Gastrocnemius medialis (tissue), 4 donors: Measurements from ENCODE around the gene CTTNBP2. TPM values are rescaled to one million over a fixed set of nuclear protein-coding genes. Genes with fewer than 3 reads are reported as not detected.

Source experiments
- ATAC-seq, 2 donors: fragments of 150-250 bp; one replicate each; pipeline ENCODE4 v1.9.1; 2016
- DNase-seq, 2 donors: peaks; one replicate each; pipeline ENCODE4 v3.0.0-alpha.2; 2019
- H3K27ac ChIP-seq, 4 donors: fragments of 200-600 bp; sonication (generic); 1 replicate in 1 of 4; 2 replicates in 3 of 4; pipeline ENCODE4 v1.5.1; 2016 to 2018; ENCODE audit warnings: mild to moderate bottlenecking in 2 of 4, moderate library complexity in 1 of 4
- H3K27me3 ChIP-seq, 3 donors: fragments of 200-600 bp; sonication (generic) in 2 of 3; 1 replicate in 1 of 3; 2 replicates in 2 of 3; pipeline versions ENCODE4 v1.5.1 to v1.6.0; 2016 to 2019; ENCODE audit warnings: mild to moderate bottlenecking in 1 of 3, moderate library complexity in 1 of 3
- H3K36me3 ChIP-seq, 2 donors: fragments of 200-600 bp; sonication (generic) in 1 of 2; one replicate each; pipeline ENCODE4 v1.5.1; 2017 to 2018
- H3K4me1 ChIP-seq, 2 donors: fragments of 200-600 bp; sonication (generic) in 1 of 2; one replicate each; pipeline ENCODE4 v1.5.1; 2016 to 2017; ENCODE audit warnings: mild to moderate bottlenecking in 2 of 2
- H3K4me3 ChIP-seq, 4 donors: fragments of 200-600 bp; sonication (generic) in 3 of 4; 1 replicate in 1 of 4; 2 replicates in 3 of 4; pipeline ENCODE4 v1.5.1; 2016 to 2019; ENCODE audit warnings: mild to moderate bottlenecking in 2 of 4
- H3K9me3 ChIP-seq, 3 donors: fragments of 200-600 bp; sonication (generic) in 2 of 3; 1 replicate in 1 of 3; 2 replicates in 2 of 3; pipeline ENCODE4 v1.5.1; 2016 to 2019
- CTCF ChIP-seq, 5 experiments: fragments of 450-650 bp in 3 of 5; fragments of 200-600 bp in 2 of 5; sonication (generic) in 2 of 5; IDR thresholded peaks in 4 of 5; conservative IDR thresholded peaks in 1 of 5; 1 replicate in 4 of 5; 2 replicates in 1 of 5; pipeline ENCODE4 v1.5.1; 2016 to 2019; ENCODE audit warnings: antibody characterized with exemption in 5 of 5, mild to moderate bottlenecking in 3 of 5, moderate library complexity in 3 of 5
- POLR2A ChIP-seq, 2 donors: fragments of 450-650 bp; IDR thresholded peaks; one replicate each; pipeline ENCODE4 v1.6.1; 2017; ENCODE audit warnings: antibody characterized with exemption in 2 of 2, mild to moderate bottlenecking in 2 of 2, moderate library complexity in 2 of 2
- in situ Hi-C, 4 donors: fragments of 200-750 bp; cut with MboI; loops; one replicate each; pipeline versions ENCODE4 v1.15.0 to v1.8.0; 2017; ENCODE audit warnings: low sequenced_read_pairs in 4 of 4
- intact Hi-C: fragments of 100-400 bp; cut with DNase I; formaldehyde crosslinking; loops from one replicate; pipeline ENCODE4 v1.15.1; 2023; ENCODE audit warnings: low total_unique reads
- total RNA-seq, 4 donors: library from RNA; depleted of rRNA; stranded (reverse); fragments of >200 nt; gene quantifications; one replicate each; pipeline versions ENCODE4 v1.1.0 to v1.2.3, GENCODE V29; 2016

Gene CTTNBP2
- total RNA-seq, 4 donors from 2014 or later: 0.49 to 1.8 (median 1.5) TPM

- H3K9me3 ChIP-seq: no peaks in the 10 kb centered on the region
- H3K36me3 ChIP-seq: no peaks in the 10 kb centered on the region
- H3K27me3 ChIP-seq: no peaks in the 10 kb centered on the region
- in situ Hi-C loops (no loop called here), intact Hi-C loops (no loop called here)
- no peaks in the 10 kb centered on the region for H3K4me1 ChIP-seq
- no peak for DNase-seq
- H3K4me3 ChIP-seq: no peak overlapping the region
- TF ChIP-seq CTCF (IDR thresholded peaks at IDR 0.05 in 4 of 5, conservative IDR thresholded peaks at IDR 0.05 in 1 of 5) (no peak), POLR2A (IDR thresholded peaks at IDR 0.05) (no peak)
- no peak for ATAC-seq
- no peak overlapping the region for H3K27ac ChIP-seq
Measured at GRCh38 chr7:117825132-117825531, 48.1 kb downstream of the CTTNBP2 start.

DNA sequence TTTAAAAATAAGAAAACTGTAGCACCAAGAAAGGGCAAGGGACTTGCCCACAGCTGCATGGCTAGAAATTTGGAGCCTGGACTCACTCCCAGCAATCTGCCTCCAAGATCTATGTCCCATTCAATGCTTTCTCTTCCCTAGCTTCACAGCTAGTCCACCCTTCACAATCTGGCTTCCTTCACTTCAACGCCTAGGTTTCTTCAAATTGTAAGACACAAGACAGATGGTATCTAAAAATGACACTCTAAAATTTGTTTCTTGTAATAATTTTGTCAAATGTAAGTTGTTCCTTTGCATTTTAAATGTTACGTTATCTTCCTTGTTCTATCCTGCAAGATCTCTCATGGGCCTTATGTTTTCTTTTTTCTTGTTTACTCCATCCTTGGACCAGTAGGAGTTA is 48.6 kb downstream of the CTTNBP2 start:
- intact Hi-C loops: no loop called here
- H3K27ac ChIP-seq: no peak overlapping the region

GRCh38 chr7:117819558-117819957 is 53.7 kb downstream of the CTTNBP2 start:
- Histone ChIP-seq H3K9me3 (no peaks in the 10 kb centered on the region), H3K4me3 (no peak overlapping the region), H3K27ac (no peak overlapping the region), H3K27me3 (no peaks in the 10 kb centered on the region), H3K36me3 (no peaks in the 10 kb centered on the region), H3K4me1 (no peaks in the 10 kb centered on the region)
- in situ Hi-C loops (no loop called here), intact Hi-C loops (no loop called here)
- DNase-seq: no peak
- ATAC-seq: no peak
- TF ChIP-seq POLR2A (IDR thresholded peaks at IDR 0.05): no peak
- TF ChIP-seq CTCF (IDR thresholded peaks at IDR 0.05 in 4 of 5, conservative IDR thresholded peaks at IDR 0.05 in 1 of 5): no peak

More for the DNA sequence above, 48.6 kb downstream of the CTTNBP2 start:
- Histone ChIP-seq H3K36me3 (no peaks in the 10 kb centered on the region), H3K9me3 (no peaks in the 10 kb centered on the region), H3K4me1 (no peaks in the 10 kb centered on the region), H3K27me3 (no peaks in the 10 kb centered on the region), H3K4me3 (no peak overlapping the region)
- no peak for DNase-seq
- TF ChIP-seq CTCF (IDR thresholded peaks at IDR 0.05 in 4 of 5, conservative IDR thresholded peaks at IDR 0.05 in 1 of 5): no peak
- no peak for TF ChIP-seq POLR2A (IDR thresholded peaks at IDR 0.05)
- in situ Hi-C loops: no loop called here
- no peak for ATAC-seq

DNA sequence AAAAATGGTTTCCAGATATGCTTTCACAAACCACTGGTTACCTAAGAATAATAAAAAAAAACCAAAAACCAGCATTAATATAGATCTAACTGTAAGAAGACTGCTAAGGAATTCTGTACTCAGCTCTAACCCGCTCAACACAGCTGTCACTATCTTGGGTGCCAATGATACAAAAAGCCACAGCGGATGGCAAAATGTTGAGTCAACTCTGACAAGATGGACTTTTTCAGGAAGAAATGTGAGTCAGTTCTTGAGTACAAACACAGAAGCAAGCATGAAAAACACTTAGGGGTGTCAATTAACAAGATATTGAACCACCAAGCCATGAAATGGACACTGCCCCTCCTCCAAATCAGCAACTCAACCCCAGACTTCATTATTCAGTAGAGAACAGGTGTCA is 55.0 kb downstream of the CTTNBP2 start:
- no peak for DNase-seq
- Histone ChIP-seq H3K36me3 (no peaks in the 10 kb centered on the region), H3K9me3 (no peaks in the 10 kb centered on the region), H3K4me1 (no peaks in the 10 kb centered on the region), H3K4me3 (no peak overlapping the region), H3K27me3 (no peaks in the 10 kb centered on the region), H3K27ac (no peak overlapping the region)
- no peak for ATAC-seq
- intact Hi-C loops: no loop called here
- TF ChIP-seq CTCF (IDR thresholded peaks at IDR 0.05 in 4 of 5, conservative IDR thresholded peaks at IDR 0.05 in 1 of 5) (no peak), POLR2A (IDR thresholded peaks at IDR 0.05) (no peak)
- in situ Hi-C loops: no loop called here

GRCh38 chr7:117816727-117817126 is 56.5 kb downstream of the CTTNBP2 start:
- Histone ChIP-seq H3K27ac (no peak overlapping the region), H3K4me3 (no peak overlapping the region), H3K36me3 (no peaks in the 10 kb centered on the region), H3K4me1 (no peaks in the 10 kb centered on the region), H3K9me3 (no peaks in the 10 kb centered on the region), H3K27me3 (no peaks in the 10 kb centered on the region)
- ATAC-seq (no peak), DNase-seq (no peak)
- no peak for TF ChIP-seq CTCF (IDR thresholded peaks at IDR 0.05 in 4 of 5, conservative IDR thresholded peaks at IDR 0.05 in 1 of 5)
- in situ Hi-C loops: no loop called here
- intact Hi-C loops: no loop called here
